Neural progenitor cell (in vitro differentiated cells): Measurements from ENCODE around the gene FGD2.

Experiments
- CTCF ChIP-seq: fragments of 200-600 bp; sonication (generic); IDR thresholded peaks from 2 replicates; pipeline ENCODE4 v1.5.1; 2017; ENCODE audit warnings: antibody characterized with exemption, mild to moderate bottlenecking
- EZH2 ChIP-seq: fragments of 200-600 bp; sonication (generic); IDR thresholded peaks from 2 replicates; pipeline ENCODE4 v1.6.1; 2017; ENCODE audit warnings: antibody characterized with exemption, mild to moderate bottlenecking, moderate library complexity
- EZH2phosphoT487 ChIP-seq: fragments of 200-600 bp; sonication (generic); IDR thresholded peaks from 2 replicates; pipeline ENCODE4 v1.6.1; 2017; ENCODE audit warnings: antibody characterized with exemption

- no peak for TF ChIP-seq CTCF
- no peak for TF ChIP-seq EZH2
- TF ChIP-seq EZH2phosphoT487 = no peak
Measured at GRCh38 chr6:36964349-36964748, 41.1 kb upstream of the FGD2 start.
